H1 (cell line): Measurements from ENCODE around the gene ZNF592. TPM values are rescaled to one million over a fixed set of nuclear protein-coding genes. Genes with fewer than 3 reads are reported as not detected.

ENCODE experiments used
- CTCF ChIA-PET: fragments of 300-600 bp; sonication (Branson Sonifier 250); formaldehyde crosslinking; loops from one replicate; lab custom pipeline; 2021; ENCODE audit not compliant: partially characterized antibody; lab: Charles Lee
- POLR2A ChIA-PET: fragments of 300-600 bp; sonication (Branson Sonifier 250); formaldehyde crosslinking; loops from one replicate; lab custom pipeline; 2021; ENCODE audit warnings: inconsistent platforms; ENCODE audit not compliant: partially characterized antibody; lab: Charles Lee
- DNase-seq, 2 experiments: peaks; one replicate each; pipeline versions ENCODE4 v3.0.0 to v3.0.0-alpha.2; 2010 to 2022; ENCODE audit warnings: low spot score in 2 of 2, low read depth in 1 of 2, mixed read lengths in 1 of 2
- FAIRE-seq: peaks from 2 replicates; lab custom pipeline; 2011; peaks lifted over from hg19 to GRCh38; lab: Jason Lieb, UNC
- H2AFZ ChIP-seq: 2 replicates; pipeline ENCODE4 v1.8.1; 2012; ENCODE audit warnings: low read length, inconsistent platforms
- H2AK5ac ChIP-seq: 2 replicates; pipeline ENCODE4 v1.6.1; 2013; ENCODE audit warnings: low read depth, low read length
- H2BK120ac ChIP-seq: replicated peaks from 2 replicates; pipeline ENCODE3; 2013; ENCODE audit warnings: low read depth, low read length, inconsistent platforms
- H2BK12ac ChIP-seq: 2 replicates; pipeline ENCODE4 v1.6.1; 2013; ENCODE audit warnings: low read depth, low read length
- H2BK15ac ChIP-seq: 2 replicates; pipeline ENCODE4 v1.6.1; 2013; ENCODE audit warnings: low read length
- H2BK20ac ChIP-seq: 2 replicates; pipeline ENCODE4 v1.6.1; 2013; ENCODE audit warnings: low read length
- H2BK5ac ChIP-seq: 2 replicates; pipeline ENCODE4 v1.6.1; 2013; ENCODE audit warnings: low read depth, low read length
- H3K14ac ChIP-seq: 2 replicates; pipeline ENCODE4 v1.6.1; 2013; ENCODE audit warnings: inconsistent platforms; ENCODE audit not compliant: insufficient read length
- H3K18ac ChIP-seq: 2 replicates; pipeline ENCODE4 v1.6.1; 2013; ENCODE audit warnings: low read length; ENCODE audit errors: extremely low read depth
- H3K23ac ChIP-seq: 2 replicates; pipeline ENCODE4 v1.6.1; 2013; ENCODE audit warnings: inconsistent platforms; ENCODE audit not compliant: insufficient read length
- H3K23me2 ChIP-seq: 2 replicates; pipeline ENCODE4 v1.6.1; 2013; ENCODE audit warnings: low read depth, low read length
- H3K27ac ChIP-seq: 2 replicates; pipeline ENCODE4 v1.6.1; 2011; ENCODE audit warnings: low read depth, low read length, inconsistent platforms
- H3K27me3 ChIP-seq, 4 experiments: replicated peaks in 1 of 4; 1 replicate in 1 of 4; 2 replicates in 3 of 4; pipeline versions ENCODE4 v1.6.1 to v1.8.1; 2011 to 2013; ENCODE audit warnings: low read length in 3 of 4, mild to moderate bottlenecking in 3 of 4, inconsistent platforms in 2 of 4, mixed read lengths in 2 of 4, moderate library complexity in 1 of 4; ENCODE audit not compliant: control insufficient read depth in 3 of 4, insufficient read depth in 3 of 4; ENCODE audit errors: extremely low read depth in 1 of 4
- H3K36me3 ChIP-seq, 4 experiments: 2 replicates each; pipeline versions ENCODE4 v1.6.1 to v1.8.1; 2011 to 2013; ENCODE audit warnings: mild to moderate bottlenecking in 4 of 4, low read length in 3 of 4, moderate library complexity in 2 of 4, control low read depth in 1 of 4, inconsistent platforms in 1 of 4; ENCODE audit not compliant: insufficient read depth in 4 of 4, control insufficient read depth in 2 of 4
- H3K4ac ChIP-seq: replicated peaks from 2 replicates; pipeline ENCODE3; 2013; ENCODE audit warnings: low read length, low read depth, mixed read lengths, inconsistent platforms; ENCODE audit not compliant: insufficient read length
- H3K4me1 ChIP-seq, 4 experiments: replicated peaks in 1 of 4; 1 replicate in 1 of 4; 2 replicates in 3 of 4; pipeline versions ENCODE4 v1.6.1 to v1.8.1; 2011 to 2013; ENCODE audit warnings: low read length in 3 of 4, inconsistent platforms in 2 of 4, mixed read lengths in 1 of 4; ENCODE audit not compliant: insufficient read depth in 4 of 4, control insufficient read depth in 3 of 4
- H3K4me2 ChIP-seq, 2 experiments: 2 replicates each; pipeline versions ENCODE4 v1.6.1 to v1.8.1; 2011 to 2013; ENCODE audit warnings: low read depth in 2 of 2, low read length in 2 of 2, control low read depth in 1 of 2, inconsistent platforms in 1 of 2, mild to moderate bottlenecking in 1 of 2; ENCODE audit not compliant: insufficient read depth in 1 of 2
- H3K4me3 ChIP-seq, 4 experiments: fragments of 200-600, 300-600 bp in 1 of 4; sonication (generic), shearing (Covaris generic), sonication (Bioruptor Twin) in 1 of 4; 2 replicates each; pipeline versions ENCODE4 v1.5.1 to v1.8.1; 2011 to 2016; ENCODE audit warnings: low read length in 4 of 4, low read depth in 3 of 4, control low read depth in 2 of 4, inconsistent platforms in 2 of 4, mild to moderate bottlenecking in 2 of 4, mixed read lengths in 1 of 4, moderate library complexity in 1 of 4; ENCODE audit not compliant: insufficient read depth in 2 of 4; ENCODE audit errors: extremely low read depth in 1 of 4
- H3K56ac ChIP-seq: replicated peaks from 2 replicates; pipeline ENCODE3; 2013; ENCODE audit warnings: low read depth, mild to moderate bottlenecking, mixed read lengths, low read length, inconsistent platforms; ENCODE audit not compliant: insufficient read length
- H3K79me1 ChIP-seq: 2 replicates; pipeline ENCODE4 v1.6.1; 2013; ENCODE audit warnings: low read depth, low read length, control low read depth
- H3K79me2 ChIP-seq, 2 experiments: 2 replicates each; pipeline versions ENCODE4 v1.6.1 to v1.8.1; 2012 to 2013; ENCODE audit warnings: low read length in 2 of 2, mild to moderate bottlenecking in 2 of 2, inconsistent platforms in 1 of 2; ENCODE audit not compliant: insufficient read depth in 2 of 2, control insufficient read depth in 1 of 2
- H3K9ac ChIP-seq, 4 experiments: replicated peaks in 1 of 4; 1 replicate in 1 of 4; 2 replicates in 3 of 4; pipeline versions ENCODE4 v1.6.1 to v1.8.1; 2011 to 2013; ENCODE audit warnings: low read depth in 3 of 4, low read length in 3 of 4, control low read depth in 2 of 4, mild to moderate bottlenecking in 2 of 4, moderate library complexity in 2 of 4, inconsistent platforms in 1 of 4; ENCODE audit errors: extremely low read depth in 1 of 4
- H3K9me3 ChIP-seq, 2 experiments: 2 replicates each; pipeline versions ENCODE4 v1.6.1 to v1.8.1; 2012 to 2013; ENCODE audit warnings: mild to moderate bottlenecking in 2 of 2, moderate library complexity in 2 of 2, control low read depth in 1 of 2, inconsistent platforms in 1 of 2, low read depth in 1 of 2, low read length in 1 of 2, mixed read lengths in 1 of 2; ENCODE audit not compliant: insufficient read depth in 2 of 2
- H4K20me1 ChIP-seq, 2 experiments: replicated peaks in 1 of 2; 2 replicates each; pipeline versions ENCODE3 to v1.8.1; 2011 to 2013; ENCODE audit warnings: inconsistent platforms in 2 of 2, low read length in 2 of 2, mild to moderate bottlenecking in 1 of 2; ENCODE audit not compliant: insufficient read depth in 2 of 2, control insufficient read depth in 1 of 2
- H4K5ac ChIP-seq: 2 replicates; pipeline ENCODE4 v1.6.1; 2013; ENCODE audit warnings: low read length, low read depth, mixed read lengths, inconsistent platforms; ENCODE audit not compliant: insufficient read length
- H4K8ac ChIP-seq: 2 replicates; pipeline ENCODE4 v1.8.0; 2013; ENCODE audit warnings: mild to moderate bottlenecking, moderate library complexity, low read length, inconsistent platforms; ENCODE audit not compliant: insufficient read depth; ENCODE audit errors: extremely low read depth
- H4K91ac ChIP-seq: replicated peaks from 2 replicates; pipeline ENCODE3; 2013; ENCODE audit warnings: low read length, mixed read lengths, inconsistent platforms; ENCODE audit not compliant: insufficient read length
- BCL11A ChIP-seq, 2 experiments: IDR thresholded peaks; one replicate each; pipeline ENCODE4 v1.6.1; 2011; ENCODE audit warnings: low read depth in 2 of 2, low read length in 2 of 2, mild to moderate bottlenecking in 2 of 2
- BRCA1 ChIP-seq: IDR thresholded peaks from 2 replicates; pipeline ENCODE4 v1.6.1; 2012; ENCODE audit warnings: low read depth, low read length, improper control_type of control experiment
- CREB1 ChIP-seq: IDR thresholded peaks from 2 replicates; pipeline ENCODE4 v1.6.1; 2012; ENCODE audit warnings: inconsistent platforms
- CTBP2 ChIP-seq: IDR thresholded peaks from 2 replicates; pipeline ENCODE4 v1.7.0; 2011; ENCODE audit warnings: borderline replicate concordance, mild to moderate bottlenecking, moderate library complexity, mixed read lengths, low read length; ENCODE audit not compliant: insufficient read depth, insufficient read length
- EP300 ChIP-seq, 2 experiments: IDR thresholded peaks; 1 replicate in 1 of 2; 2 replicates in 1 of 2; pipeline ENCODE4 v1.6.1; 2011 to 2012; ENCODE audit warnings: low read depth in 2 of 2, low read length in 2 of 2, mild to moderate bottlenecking in 2 of 2, borderline replicate concordance in 1 of 2, inconsistent platforms in 1 of 2, moderate library complexity in 1 of 2
- GABPA ChIP-seq: IDR thresholded peaks from 2 replicates; pipeline ENCODE4 v1.6.1; 2011; ENCODE audit warnings: mild to moderate bottlenecking, low read length, moderate library complexity, borderline replicate concordance; ENCODE audit not compliant: insufficient read depth
- HDAC6 ChIP-seq: IDR thresholded peaks from one replicate; pipeline ENCODE4 v1.7.1; 2012; ENCODE audit warnings: low read depth, mild to moderate bottlenecking, inconsistent platforms, low read length, moderate library complexity
- JUND ChIP-seq: IDR thresholded peaks from 2 replicates; pipeline ENCODE4 v1.6.1; 2011; ENCODE audit warnings: mild to moderate bottlenecking, improper control_type of control experiment, low read length
- NRF1 ChIP-seq: IDR thresholded peaks from 2 replicates; pipeline ENCODE4 v1.6.1; 2011; ENCODE audit warnings: mild to moderate bottlenecking, low read depth, low read length, improper control_type of control experiment
- RXRA ChIP-seq: IDR thresholded peaks from 2 replicates; pipeline ENCODE4 v1.6.1; 2011; ENCODE audit warnings: low read depth, mild to moderate bottlenecking, low read length, moderate library complexity; ENCODE audit not compliant: insufficient read depth
- SAP30 ChIP-seq: fragments of 300-600 bp; sonication (generic); IDR thresholded peaks from 2 replicates; pipeline ENCODE4 v1.7.1; 2012; ENCODE audit warnings: low read length, moderate library complexity, mild to moderate bottlenecking, inconsistent platforms; ENCODE audit not compliant: insufficient read depth, insufficient replicate concordance
- SUZ12 ChIP-seq: fragments of 200-600 bp; sonication (generic); IDR thresholded peaks from 2 replicates; pipeline ENCODE4 v1.6.1; 2012; ENCODE audit warnings: mild to moderate bottlenecking, inconsistent platforms, low read length, moderate library complexity, mixed read lengths
- TAF1 ChIP-seq: IDR thresholded peaks from 2 replicates; pipeline ENCODE4 v1.6.1; 2011; ENCODE audit warnings: mild to moderate bottlenecking, low read depth, low read length
- TEAD4 ChIP-seq: IDR thresholded peaks from 2 replicates; pipeline ENCODE4 v1.6.1; 2012; ENCODE audit warnings: low read depth, low read length, inconsistent platforms, mixed read lengths
- YY1 ChIP-seq: IDR thresholded peaks from 2 replicates; pipeline ENCODE4 v1.6.1; 2011; ENCODE audit warnings: low read depth, mild to moderate bottlenecking, low read length
- WGBS, 2 experiments: shearing (Covaris generic) in 1 of 2; methylation state at CpG; one replicate each; pipeline versions ENCODE4 v1.1.6 to v1.1.7; 2013 to 2015; ENCODE audit warnings: low lambda C conversion rate in 2 of 2, mixed read lengths in 2 of 2, inconsistent platforms in 1 of 2, low coverage in 1 of 2, missing lambda C conversion rate in 1 of 2; ENCODE audit not compliant: insufficient replicate concordance in 2 of 2, insufficient coverage in 1 of 2, insufficient read length in 1 of 2; ENCODE audit errors: extremely low coverage in 1 of 2, missing lambda C conversion rate in 1 of 2; 5-methylcytosine and 5-hydroxymethylcytosine counted together
- polyA plus RNA-seq, 7 experiments: library from polyadenylated mRNA; depleted of rRNA in 3 of 7; stranded (reverse) in 5 of 7; unstranded in 2 of 7; fragments of >200 nt in 5 of 7; fragments of 200-250 nt in 2 of 7; gene quantifications; 1 replicate in 5 of 7; 2 replicates in 1 of 7; 4 replicates in 1 of 7; pipeline versions ENCODE4 v1.2.1 to v1.2.3, GENCODE V29; 2011 to 2013; ENCODE audit warnings: missing spikeins in 2 of 7, mixed read lengths in 2 of 7
- total RNA-seq: library from RNA; stranded (reverse); fragmentation: NEBNext Ultra II Directional; extraction: Animal tissue kit (Norgen Biotek cat#: 25700); gene quantifications from 2 replicates; pipeline ENCODE4 v1.2.1, GENCODE V29; 2021

Gene ZNF592
- total and polyA plus RNA-seq, 2 of the 8 experiments (the other 6 are each of a cell fraction or from before 2014, with no cell fraction given): 14.2 to 33.0 TPM

DNA sequence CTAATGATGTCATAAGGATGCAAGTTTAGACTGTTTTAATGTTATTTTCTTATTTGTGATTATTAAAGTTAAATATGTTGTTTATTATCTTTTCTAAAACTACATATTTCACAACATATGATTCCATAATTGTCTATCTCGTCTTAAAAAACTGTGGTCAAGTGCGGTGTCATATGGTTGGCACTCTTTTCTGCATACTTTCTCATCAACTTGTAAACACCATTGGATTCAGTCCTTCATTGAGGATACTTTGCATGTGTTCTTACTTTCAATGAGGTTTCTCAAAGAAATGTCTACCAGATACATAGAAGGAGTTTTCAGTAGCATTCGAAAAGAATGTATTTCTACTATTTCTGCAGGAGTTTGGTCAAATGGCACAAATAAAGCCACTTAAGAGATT lies 46.8 kb downstream of the ZNF592 start:
- H2BK5ac ChIP-seq: no peak overlapping the region
- H2AK5ac ChIP-seq: no peak overlapping the region
- no peak overlapping the region for H3K4ac ChIP-seq
- H2BK120ac ChIP-seq: no peak overlapping the region
- peaks cover 0 to 30% (median 14%) of the 10 kb centered on the region in 4 experiments; a peak in 6 of 8 replicates for H3K36me3 ChIP-seq
- H3K23ac ChIP-seq: no peak overlapping the region
- no peak overlapping the region for H2AFZ ChIP-seq
- no peak overlapping the region for H3K56ac ChIP-seq
- H4K5ac ChIP-seq: no peak overlapping the region
- no peak overlapping the region for H3K14ac ChIP-seq
- H3K18ac ChIP-seq: no peak overlapping the region
- no peak overlapping the region for H4K91ac ChIP-seq
- POLR2A ChIA-PET: no interaction called here
- no peak overlapping the region for H3K27ac ChIP-seq
- H3K9ac ChIP-seq: no peak overlapping the region
- CTCF ChIA-PET: no interaction called here
- H3K4me2 ChIP-seq: no peak overlapping the region
- peaks cover 0 to 9% of the 10 kb centered on the region in 2 experiments for H4K20me1 ChIP-seq
- no peaks in the 10 kb centered on the region for H3K27me3 ChIP-seq
- no peak overlapping the region for H2BK15ac ChIP-seq
- no peaks in the 10 kb centered on the region for H3K9me3 ChIP-seq
- no peak overlapping the region for H2BK20ac ChIP-seq
- no peaks in the 10 kb centered on the region for H3K79me2 ChIP-seq
- H3K4me1 ChIP-seq: no peaks in the 10 kb centered on the region
- FAIRE-seq: no peak
- DNase-seq: no peak
- H3K79me1 ChIP-seq: no peaks in the 10 kb centered on the region; the same call in 1 of the 2 replicates
- WGBS, 2 experiments: 89% methylated on average over 3 of the region's 3 CpGs; no CpG with 5 or more reads in 1 of the 2 experiments
- H3K23me2 ChIP-seq: no peaks in the 10 kb centered on the region
- H3K4me3 ChIP-seq: no peak overlapping the region
- H2BK12ac ChIP-seq: no peak overlapping the region
- no peak overlapping the region for H4K8ac ChIP-seq
- TF ChIP-seq RXRA: no peak
- no peak for TF ChIP-seq CTBP2
- no peak for TF ChIP-seq SUZ12
- no peak for TF ChIP-seq TEAD4
- TF ChIP-seq EP300 (IDR thresholded peaks at IDR 0.05; ENCODE audit: borderline replicate concordance in 1 of 2, low read depth in 2 of 2, low read length in 2 of 2): no peak
- no peak for TF ChIP-seq GABPA
- no peak for TF ChIP-seq BRCA1
- TF ChIP-seq SAP30: no peak
- no peak for TF ChIP-seq HDAC6
- no peak for TF ChIP-seq JUND
- no peak for TF ChIP-seq BCL11A (IDR thresholded peaks at IDR 0.05; ENCODE audit: low read depth in 2 of 2, low read length in 2 of 2)
- no peak for TF ChIP-seq NRF1
- no peak for TF ChIP-seq CREB1
- no peak for TF ChIP-seq TAF1
- TF ChIP-seq YY1: no peak
